GM19328 (cell line): ENCODE measurements around the gene CCL20.
A peak's percentile ranks its signal among the peaks of the same experiment; 100 is the strongest.
"Not testable (repeated sequence)": the region's sequence is repeated elsewhere in the genome, so short reads cannot be mapped to it uniquely, and the experiment has no call there.

Source experiments
- ATAC-seq: cut with Tn5 transposase; IDR thresholded peaks from one replicate; pipeline ENCODE4 v1.9.1; 2021; ENCODE audit warnings: mild to moderate bottlenecking, moderate library complexity; ENCODE audit not compliant: unreplicated experiment

CCL20 gene

DNA sequence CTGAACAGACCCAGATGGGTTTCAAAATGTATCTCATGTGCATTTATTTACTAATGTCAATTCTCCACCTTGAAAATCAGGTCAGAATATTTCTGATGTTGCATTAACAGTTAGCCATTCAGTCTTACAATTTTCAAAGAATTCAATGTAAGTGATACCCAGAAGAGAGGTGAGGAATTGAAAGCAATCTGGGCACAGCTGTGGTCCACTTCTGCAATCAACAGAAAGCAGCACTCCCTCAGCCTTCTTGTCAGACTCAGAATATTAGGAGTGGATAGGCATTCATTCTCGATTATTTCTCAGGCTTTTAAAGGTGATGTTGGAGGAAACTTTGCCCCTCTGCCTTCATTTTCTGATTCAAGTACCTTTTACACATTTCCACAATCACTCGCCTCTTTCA is 15.7 kb downstream of the CCL20 start:
- no peak for ATAC-seq

DNA sequence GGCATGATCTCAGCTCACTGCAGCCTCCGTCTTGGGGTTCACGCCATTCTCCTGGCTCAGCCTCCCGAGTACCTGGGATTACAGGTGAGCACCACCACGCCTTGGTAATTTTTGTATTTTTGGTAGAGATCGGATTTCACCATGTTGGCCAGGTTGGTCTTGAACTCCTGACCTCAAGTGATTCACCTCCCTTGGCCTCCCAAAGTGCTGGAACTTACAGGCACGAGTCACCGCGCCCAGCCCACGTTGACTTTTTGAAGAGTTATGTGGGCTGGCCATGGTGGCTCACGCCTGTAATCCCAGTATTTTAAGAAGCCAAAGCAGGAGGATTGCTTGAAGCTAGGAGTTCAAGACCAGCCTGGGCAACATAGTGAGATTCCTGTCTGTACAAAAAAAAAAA is 20.8 kb downstream of the CCL20 start:
- no peak for ATAC-seq

DNA sequence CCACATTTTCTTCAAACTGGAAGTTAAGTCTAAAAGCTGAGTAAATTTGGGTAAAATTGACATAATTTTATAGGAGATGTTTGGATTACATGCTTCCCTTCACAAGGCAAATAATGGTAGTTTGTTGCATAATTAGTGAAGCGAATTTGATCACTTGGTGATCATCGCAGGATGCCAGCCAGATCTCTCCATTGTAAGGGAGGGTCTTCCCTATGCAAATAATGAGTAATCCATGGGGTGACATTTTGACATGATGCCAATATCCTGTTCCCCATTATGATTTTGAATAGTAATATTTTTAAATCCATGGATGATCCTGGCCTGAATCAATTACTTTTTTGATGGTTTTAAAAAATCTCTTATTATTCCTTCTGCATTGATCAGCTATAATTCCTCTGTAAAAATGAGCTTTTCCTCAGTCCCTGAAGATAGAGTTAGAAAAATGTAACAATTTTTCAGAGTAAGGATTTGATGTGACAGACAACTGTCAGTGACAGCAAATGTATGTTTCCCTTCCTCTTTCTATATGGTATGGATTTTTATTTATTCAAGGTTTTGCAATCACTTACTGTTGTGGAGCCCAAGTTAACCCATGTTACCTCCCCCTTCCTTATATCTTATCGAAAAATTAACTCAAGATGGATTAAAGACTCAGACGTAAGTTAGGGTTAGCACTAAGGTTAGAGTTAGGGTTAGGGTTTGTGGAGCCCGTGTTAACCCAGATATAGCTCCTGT is 21.4 kb downstream of the CCL20 start:
- ATAC-seq = no peak

DNA sequence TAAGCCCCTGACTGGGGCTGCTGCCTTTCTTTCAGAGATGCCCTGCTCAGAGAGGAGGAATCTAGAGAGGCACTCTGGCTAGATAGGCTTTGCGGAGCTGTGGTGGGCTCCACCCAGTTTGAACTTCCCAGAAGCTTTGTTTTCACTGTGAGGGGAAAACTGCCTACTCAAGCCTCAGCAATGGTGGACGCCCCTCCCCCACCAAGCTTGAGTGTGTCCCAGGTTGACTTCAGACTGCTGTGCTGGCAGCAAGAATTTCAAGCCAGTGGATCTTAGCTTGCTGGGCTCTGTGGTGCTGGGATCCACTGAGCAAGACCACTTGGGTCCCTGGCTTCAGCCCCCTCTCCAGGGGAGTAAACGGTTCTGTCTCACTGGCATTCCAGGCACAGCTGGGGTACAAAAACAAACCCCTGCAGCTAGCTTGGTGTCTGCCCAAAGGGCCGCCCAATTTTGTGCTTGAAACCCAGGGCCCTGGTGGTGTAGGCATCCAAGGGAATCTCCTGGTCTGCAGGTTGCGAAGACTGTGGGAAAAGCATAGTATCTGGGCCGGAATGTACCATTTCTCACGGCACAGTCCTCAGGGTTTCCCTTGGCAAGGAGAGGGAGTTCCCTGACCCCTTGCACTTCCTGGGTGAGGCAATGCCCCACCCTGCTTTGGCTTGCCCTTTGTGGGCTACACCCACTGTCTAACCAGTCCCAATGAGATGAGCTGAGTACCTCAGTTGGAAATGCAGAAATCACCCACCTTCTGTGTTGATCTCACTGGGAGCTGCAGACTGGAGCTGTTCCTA is 25.9 kb downstream of the CCL20 start:
- ATAC-seq = not testable (repeated sequence)

DNA sequence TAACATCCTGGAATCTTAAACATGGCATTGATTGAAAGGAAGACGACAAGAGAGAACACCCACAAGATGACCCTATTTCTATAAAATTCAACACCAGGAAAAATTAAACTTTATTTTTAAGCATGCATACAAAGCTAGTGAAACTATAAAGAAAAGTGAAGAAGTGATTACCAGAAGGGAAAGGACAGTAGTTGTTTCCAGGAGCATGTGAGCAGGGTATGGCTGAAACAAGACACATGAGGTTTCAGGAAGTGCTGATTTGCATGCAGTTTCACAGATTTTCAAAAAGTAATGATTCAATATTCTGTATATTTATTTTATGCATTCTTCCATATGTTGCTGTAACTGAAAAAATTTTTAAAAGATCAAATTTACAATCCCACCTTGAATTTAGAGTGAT is 33.2 kb downstream of the CCL20 start:
- no peak for ATAC-seq

DNA sequence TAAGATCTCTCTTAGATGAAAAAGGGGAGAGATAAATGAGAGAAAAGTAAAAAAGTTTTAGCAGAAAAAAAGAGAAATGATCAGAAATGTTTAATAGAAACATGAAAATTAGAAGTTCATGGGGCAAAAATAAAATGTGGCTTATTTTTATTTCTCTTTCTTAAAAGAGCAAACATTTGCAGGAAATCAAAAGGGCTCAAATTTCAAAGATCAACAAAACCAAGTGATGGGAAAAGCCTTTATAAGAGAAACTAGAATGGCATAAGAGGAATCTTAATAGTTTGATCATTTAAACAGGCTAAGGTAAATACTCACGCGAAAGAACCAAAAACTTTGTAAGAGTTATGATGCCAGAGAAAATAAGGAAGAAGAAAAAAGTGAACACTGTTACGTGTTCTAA is 34.5 kb downstream of the CCL20 start:
- no peak for ATAC-seq

DNA sequence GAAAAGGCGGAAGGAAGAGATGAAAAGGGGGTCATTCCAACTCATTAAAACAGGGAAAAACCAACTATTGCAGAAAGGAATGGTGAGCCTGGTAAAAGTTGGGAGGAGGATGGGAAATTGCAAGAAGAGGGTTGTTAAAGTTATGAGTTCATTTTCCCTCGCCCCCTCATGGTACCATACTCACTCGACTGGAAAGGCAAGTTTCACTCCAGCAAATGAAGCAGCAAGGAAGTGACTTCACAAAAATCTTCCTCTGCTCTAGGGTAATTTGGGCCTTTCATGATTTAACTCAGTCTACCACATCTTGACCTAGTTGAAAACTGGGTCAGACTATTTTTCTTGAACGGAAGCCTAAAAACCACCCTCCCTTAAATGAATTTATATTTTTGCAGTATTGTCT is 34.9 kb downstream of the CCL20 start:
- peak; percentile 71 for ATAC-seq

DNA sequence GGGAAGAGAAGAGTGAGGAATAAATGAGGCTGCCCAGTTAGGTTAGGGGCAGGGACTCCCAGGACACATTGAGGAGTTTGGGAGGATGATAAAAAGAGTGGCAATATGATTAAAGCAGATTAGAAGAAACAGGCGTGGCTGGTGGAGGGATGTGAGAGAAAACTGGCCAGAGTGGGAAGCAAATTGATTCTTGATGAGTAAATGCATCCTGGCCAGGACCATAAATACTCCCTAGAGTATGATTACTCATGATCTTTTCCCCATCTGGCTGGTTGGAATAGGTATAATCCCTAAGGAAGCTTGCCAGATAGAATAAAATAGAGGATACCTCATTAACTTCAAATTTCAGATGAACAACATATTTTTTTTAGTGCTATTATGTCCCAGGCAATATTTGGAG is 36.3 kb downstream of the CCL20 start:
- ATAC-seq = no peak

DNA sequence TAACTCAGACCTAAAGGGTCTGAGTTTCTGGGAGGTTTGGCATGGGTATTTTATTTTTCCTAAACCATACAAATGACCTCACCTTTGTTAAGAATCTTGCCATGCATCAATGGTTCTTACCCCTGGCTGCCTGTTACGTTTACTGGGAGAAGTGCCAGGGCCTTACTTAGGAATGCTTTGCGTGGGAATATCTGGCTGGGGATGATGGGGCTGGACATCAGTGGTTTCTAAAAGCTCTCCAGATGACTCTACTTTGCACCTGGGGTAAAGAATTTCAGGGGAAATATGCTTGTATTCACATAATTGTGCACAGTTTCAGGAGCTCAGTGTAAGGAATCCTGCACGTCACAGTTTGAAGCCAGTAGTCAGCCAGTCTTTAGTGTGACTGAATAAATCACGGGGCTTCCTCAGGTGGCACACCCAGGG is 39.6 kb downstream of the CCL20 start:
- ATAC-seq = no peak

DNA sequence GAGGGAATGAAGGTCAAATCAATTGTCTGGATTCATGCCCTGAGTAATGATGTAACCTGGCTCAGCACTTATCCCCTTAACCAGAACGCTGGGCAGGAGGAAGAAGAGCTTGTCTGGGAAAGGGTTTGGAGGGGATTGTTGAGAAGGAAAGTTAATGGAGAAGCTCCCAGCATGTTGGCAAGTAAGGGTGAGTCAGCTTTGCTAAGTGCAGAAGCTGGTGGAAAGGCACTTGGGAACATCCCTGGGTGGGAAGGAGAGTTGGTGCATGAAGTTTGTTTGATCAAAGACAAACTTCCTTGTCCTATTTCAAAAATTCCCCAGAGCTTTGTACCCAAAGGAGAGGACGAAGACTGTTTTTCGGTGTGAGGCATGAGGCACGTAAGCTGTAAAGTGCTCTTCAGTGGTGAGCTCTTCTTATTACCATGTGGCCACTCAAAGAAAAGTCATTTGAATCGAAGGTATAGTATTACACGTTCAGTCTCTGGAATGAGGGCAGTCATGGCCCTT is 40.2 kb downstream of the CCL20 start:
- ATAC-seq = no peak

DNA sequence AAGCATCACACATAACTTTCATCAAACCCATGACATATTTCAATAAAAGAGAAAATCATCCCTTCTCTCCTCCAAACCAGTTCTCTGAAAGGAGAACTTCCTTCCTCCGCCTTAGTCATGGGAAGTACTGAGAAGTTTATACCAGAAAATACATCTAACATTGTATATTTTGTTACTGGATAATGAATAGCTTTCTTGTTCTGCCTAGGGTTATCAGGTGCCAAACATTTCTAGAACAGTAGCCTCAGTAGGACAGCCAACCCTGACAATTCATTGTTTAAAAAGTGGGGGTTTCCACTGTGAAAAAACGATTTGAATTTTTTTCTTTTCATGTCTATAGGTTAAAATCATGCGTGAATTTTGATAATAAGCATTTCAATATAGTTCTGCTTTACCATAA is 41.8 kb downstream of the CCL20 start:
- no peak for ATAC-seq

DNA sequence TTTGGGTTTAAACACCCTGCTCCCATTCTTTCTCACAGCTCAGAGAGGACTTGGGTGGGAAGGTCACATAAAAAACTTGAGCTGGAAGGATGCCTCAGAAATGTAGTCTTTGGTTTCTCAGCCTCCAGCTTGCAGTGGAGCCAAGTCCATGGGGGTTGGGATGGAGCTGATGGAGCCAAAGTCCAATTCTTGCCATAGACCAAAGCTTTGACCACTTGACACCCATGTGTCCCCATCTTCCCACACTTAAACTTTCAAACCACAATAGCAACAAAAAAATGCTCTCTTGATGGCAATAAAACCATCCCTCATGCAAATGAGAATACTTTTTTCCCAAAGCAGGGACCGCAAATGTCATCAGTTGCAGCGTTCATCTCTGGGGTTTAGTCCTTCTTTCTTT is 43.1 kb downstream of the CCL20 start:
- ATAC-seq = no peak

DNA sequence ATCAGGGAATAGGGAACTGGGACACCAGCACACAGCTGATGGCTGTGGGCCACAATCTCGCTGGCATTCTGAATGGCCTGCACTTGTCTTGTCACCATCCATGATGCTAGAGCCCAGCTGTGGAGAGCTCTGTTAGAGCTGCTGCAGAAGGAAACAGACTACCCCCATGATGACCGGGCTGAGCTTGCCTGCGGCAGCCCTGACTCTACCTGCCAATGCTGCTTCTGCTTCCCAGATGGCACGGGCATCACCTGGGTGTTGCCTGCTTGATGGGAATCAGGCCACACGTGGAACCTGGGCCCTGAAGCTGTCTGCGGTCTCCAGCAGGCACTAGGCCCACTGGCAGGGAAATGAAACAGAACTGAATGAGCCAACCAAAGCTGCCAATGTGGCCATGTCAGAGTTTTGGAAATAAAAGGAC is 46.6 kb downstream of the CCL20 start:
- no peak for ATAC-seq

DNA sequence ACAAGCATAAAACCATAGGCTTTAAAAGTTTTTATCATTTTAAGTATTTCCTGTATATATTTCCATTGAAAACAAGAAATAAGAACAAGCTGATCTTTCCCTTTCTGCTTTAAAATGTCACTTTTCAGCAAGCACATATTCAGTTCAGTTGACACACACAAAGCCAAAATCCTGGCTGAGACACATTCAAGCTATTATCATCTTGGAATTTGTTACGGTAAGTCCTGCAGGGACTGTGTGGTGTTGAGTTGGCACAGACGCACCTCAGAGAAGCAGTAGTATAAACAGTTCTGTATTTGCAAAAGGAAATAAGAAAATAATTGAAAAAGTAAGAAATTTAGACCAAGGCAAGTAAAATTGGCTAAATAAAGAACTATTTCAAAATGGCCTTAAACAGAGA is 47.4 kb downstream of the CCL20 start:
- no peak for ATAC-seq

DNA sequence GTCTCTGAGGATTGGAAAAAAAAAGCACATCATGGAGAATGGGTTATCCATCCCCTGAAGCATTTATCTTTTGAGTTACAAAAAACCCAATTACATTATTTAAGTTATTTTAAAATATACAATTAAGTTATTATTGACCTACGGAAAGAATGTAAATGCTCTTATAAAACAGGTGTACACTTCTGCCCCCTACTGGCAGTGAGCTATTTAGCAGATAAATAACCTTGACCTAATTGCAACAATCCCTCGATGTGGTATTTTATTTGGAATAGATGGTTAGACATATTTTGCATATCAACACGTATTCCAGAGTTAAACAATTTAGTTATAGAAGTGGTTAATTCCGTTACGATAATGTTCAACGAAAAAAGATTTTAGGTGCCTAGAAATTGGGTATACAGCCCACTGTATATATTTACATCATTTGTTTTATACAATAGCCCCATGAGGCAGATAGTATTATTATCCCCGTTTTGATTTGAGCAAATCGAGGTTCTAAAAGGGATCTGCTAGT is 48.6 kb downstream of the CCL20 start:
- ATAC-seq = no peak

DNA sequence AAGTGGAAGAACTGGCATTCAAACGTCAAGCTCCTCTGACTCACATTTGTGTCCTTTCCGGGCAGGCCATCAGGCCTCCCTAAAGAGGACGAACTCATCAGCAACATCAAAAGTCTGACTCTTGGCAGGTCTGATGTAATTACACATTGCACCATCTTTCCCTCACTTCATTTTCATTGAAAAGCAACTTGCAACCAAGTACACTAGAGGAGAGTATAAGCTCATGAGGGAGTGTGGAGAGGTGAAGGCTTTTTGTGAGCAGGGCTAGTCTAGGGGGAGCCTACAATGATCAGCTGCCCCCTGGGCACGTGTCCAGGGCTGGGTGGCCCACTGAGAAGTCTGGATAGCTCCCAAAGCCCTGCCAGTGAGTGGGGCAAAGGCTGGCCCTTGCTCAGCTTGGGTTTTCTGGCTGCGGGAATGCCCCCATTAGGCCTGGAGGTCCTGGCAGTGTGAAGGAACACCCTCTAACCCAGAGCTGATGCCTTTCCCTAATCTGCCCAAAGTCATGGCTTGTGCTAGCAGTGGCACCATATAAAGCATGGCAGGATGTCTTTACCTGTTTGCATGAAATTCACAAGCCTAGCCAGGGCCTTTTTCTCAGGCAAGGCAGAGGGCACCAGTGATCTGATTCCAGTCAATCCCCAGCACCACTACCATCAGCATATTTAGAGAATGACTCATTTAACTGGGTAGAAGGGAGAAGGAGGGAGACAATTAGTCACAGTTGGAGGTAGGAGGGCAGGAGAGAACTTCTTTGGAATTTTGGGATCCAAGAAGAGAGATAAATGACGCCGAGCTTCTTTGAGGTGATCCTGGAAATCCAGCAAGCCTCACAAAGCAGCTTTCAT is 49.3 kb downstream of the CCL20 start:
- no peak for ATAC-seq

DNA sequence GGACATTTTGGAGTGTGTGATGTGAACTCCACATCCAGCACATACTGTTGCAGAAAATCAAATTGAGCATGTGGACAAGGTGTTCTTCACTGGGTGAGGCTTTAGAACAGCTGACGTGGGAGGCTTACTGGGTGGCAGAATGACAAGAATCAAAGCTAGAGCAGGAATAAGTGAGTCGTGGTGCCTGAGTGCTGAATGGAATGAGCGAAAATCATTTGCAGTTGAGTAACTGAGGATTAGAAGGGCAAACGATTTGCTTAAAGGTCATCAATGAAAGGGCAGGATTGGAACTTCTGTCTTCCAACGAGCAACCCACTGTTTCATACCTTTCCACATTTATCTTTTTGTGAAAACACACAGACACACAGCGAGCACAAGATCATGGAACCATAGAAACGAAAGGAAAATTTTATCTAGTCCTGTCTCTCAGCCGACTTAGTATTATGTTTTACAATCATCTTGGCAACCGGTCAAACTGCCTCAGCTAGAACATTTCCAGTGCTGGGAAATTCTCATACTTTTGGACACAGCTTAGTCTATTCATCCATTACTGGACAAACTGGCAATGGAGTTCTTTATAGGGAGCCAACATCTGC is 50.6 kb downstream of the CCL20 start:
- ATAC-seq = no peak

DNA sequence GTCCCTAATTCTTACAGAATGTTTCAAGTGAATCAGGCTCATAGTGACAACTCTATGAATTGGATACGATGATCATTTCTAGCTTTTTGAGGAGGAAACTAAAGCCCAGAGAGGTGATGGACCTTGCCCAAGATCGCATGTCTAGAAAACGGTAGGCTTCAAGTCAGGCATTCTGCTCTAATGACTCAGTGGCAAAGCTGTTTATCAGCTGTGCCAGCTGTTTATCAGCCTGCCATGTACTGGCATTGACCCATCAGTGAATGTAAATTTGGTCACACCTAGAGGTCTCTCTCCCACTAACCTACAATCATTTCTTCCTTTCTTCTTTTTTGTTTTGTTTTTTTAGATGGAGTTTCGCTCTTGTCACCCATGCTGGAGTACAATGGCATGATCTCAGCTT is 51.6 kb downstream of the CCL20 start:
- ATAC-seq = no peak
